Activated naive CD8-positive, alpha-beta T cell treated with anti-CD3 and anti-CD28 coated beads, Interleukin-2, amount 50 U/mL, for 16 hours (primary cell): ENCODE measurements around the gene DBP.
A peak's percentile ranks its signal among the peaks of the same experiment; 100 is the strongest.
"Not testable (repeated sequence)": the region's sequence is repeated elsewhere in the genome, so short reads cannot be mapped to it uniquely, and the experiment has no call there.

Source experiments
- DNase-seq: peaks from one replicate; pipeline ENCODE4 v3.0.0-alpha.2; 2020; ENCODE audit warnings: low read depth, low spot score

DBP gene

GRCh38 chr19:48668332-48668731, 31.2 kb upstream of the DBP start:
- DNase-seq, result no peak

- DNase-seq, result no peak
Measured at GRCh38 chr19:48665786-48666185, 28.6 kb upstream of the DBP start.

GRCh38 chr19:48664476-48664875, 27.3 kb upstream of the DBP start:
- no peak for DNase-seq

- no peak for DNase-seq
Measured at GRCh38 chr19:48663667-48664066, 26.5 kb upstream of the DBP start.

- DNase-seq, result no peak
Measured at GRCh38 chr19:48661711-48662090, 24.5 kb upstream of the DBP start.

GRCh38 chr19:48660852-48661710, 23.9 kb upstream of the DBP start:
- DNase-seq, result peak; percentile 68

- no peak for DNase-seq
Measured at GRCh38 chr19:48659768-48660167, 22.6 kb upstream of the DBP start.

GRCh38 chr19:48658483-48658882, 21.3 kb upstream of the DBP start:
- DNase-seq, result no peak

GRCh38 chr19:48657828-48658227, 20.6 kb upstream of the DBP start:
- not testable (repeated sequence) for DNase-seq

GRCh38 chr19:48656840-48657474, 19.8 kb upstream of the DBP start:
- no peak for DNase-seq

- no peak for DNase-seq
Measured at GRCh38 chr19:48654299-48655059, 17.3 kb upstream of the DBP start.

GRCh38 chr19:48651683-48652048, 14.5 kb upstream of the DBP start:
- no peak for DNase-seq

- DNase-seq, result no peak
Measured at GRCh38 chr19:48650974-48651682, 13.9 kb upstream of the DBP start.

GRCh38 chr19:48648134-48648533, 11.0 kb upstream of the DBP start:
- DNase-seq, result no peak

- DNase-seq, result no peak
Measured at GRCh38 chr19:48646722-48647216, 9.6 kb upstream of the DBP start.

- DNase-seq, result peak; percentile 77
Measured at GRCh38 chr19:48646001-48646721, 9.0 kb upstream of the DBP start, which contains the start of gene CA11. Gene CA11, minus strand, starts transcription at chr19:48646187. Its CDS starts 555 bp downstream, at chr19:48645632.

GRCh38 chr19:48645620-48646000, 8.4 kb upstream of the DBP start:
- no peak for DNase-seq

GRCh38 chr19:48644839-48645619, 7.8 kb upstream of the DBP start:
- peak; percentile 39 for DNase-seq

GRCh38 chr19:48644355-48644754, 7.2 kb upstream of the DBP start:
- DNase-seq, result no peak

- no peak for DNase-seq
Measured at GRCh38 chr19:48642862-48643261, 5.7 kb upstream of the DBP start.
